GM20000 (cell line): ENCODE data around the gene KSR2.

Experiments used
- DNase-seq: peaks from one replicate; pipeline ENCODE4 v3.0.0; 2012; ENCODE audit warnings: low spot score
- CTCF ChIP-seq: IDR thresholded peaks from 2 replicates; pipeline ENCODE4 v1.5.1; 2012; ENCODE audit warnings: mild to moderate bottlenecking, control low read depth; ENCODE audit errors: extremely low read depth, missing control alignments

Gene KSR2

DNA sequence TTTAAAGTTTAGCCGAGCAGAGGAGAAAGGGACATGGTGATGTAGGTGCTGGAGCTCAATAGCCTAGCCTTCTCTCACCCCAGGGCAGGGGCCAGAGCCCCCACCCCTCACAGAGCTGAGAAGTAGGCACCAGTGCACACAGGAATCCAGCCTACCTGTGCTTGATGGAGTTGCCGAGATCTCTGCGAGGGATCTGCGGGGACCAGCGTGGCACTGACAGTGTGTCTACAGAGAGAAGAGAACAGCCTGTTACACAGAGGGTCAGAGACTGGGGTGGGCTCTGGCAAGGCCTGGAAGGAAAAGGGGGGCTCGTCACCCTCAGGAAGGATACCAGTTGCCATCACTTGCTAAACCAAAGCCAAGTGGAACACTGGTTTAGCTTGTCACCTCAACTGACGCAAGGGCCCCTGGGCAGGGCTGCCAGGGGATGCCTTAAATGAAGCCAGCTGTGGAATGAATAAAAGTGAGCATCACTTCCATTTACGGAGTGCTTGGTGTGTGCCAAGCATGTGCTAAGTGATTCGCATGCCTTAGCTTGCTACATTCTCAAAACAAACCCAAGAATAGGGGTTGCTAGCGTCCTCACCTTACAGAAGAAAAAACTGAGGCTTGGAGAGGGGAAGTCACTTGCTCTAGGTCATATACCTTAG is 386.5 kb downstream of the KSR2 start:
- DNase-seq, result no peak
- no peak for TF ChIP-seq CTCF

DNA sequence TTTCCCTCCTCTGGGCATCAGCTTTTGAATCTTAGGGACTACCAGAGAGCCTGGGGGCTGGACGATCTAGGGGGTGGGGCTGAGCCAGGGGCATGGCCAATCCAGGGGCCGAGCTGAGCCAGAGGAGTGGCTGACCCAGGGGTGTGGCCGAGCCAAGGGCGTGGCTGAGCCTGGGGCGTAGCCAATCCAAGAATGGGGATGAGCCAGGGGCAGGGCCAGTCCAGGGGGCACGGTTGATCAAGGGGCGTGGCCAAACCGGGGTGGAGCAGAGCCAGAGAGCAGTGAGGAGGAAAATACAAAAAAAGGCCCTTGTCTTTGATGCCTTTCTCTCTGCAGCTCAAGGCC is 388.1 kb downstream of the KSR2 start:
- no peak for DNase-seq

DNA sequence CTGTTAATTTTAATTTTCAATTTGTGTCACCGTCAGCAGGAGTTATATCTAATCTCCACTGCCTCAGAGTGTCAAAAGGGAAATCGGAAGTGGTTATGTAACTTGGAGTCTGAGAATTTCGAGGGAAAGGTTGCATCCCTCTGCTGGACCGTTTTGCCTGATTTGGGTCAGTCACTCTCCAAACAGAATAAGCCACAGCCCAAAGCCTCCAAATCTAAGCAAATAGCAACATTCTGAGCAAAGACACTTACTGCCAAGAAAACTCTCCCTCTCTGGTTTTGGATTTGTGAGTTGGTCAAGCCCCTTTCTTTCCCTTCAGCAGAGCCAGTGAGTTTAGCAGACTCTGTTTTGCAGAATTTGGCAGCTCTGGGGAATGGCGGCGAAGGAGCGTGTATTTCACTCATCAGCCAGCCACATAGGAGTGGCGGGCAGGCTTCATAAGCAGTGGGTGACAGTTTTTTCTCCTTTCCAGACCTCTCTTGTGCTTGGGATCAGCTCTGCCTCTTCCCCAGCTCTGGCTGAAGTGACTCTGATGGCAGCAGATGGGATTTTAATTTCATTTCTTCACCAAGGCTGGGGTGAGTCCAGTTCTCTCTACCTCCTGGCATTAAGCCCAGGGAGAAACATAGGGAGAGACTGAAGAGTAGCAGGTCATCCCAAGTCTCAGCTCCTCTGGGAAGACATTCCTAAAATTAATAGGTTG is 388.6 kb downstream of the KSR2 start:
- no peak for DNase-seq
- TF ChIP-seq CTCF, result no peak

More for the DNA sequence above, 388.1 kb downstream of the KSR2 start:
- TF ChIP-seq CTCF, result no peak

DNA sequence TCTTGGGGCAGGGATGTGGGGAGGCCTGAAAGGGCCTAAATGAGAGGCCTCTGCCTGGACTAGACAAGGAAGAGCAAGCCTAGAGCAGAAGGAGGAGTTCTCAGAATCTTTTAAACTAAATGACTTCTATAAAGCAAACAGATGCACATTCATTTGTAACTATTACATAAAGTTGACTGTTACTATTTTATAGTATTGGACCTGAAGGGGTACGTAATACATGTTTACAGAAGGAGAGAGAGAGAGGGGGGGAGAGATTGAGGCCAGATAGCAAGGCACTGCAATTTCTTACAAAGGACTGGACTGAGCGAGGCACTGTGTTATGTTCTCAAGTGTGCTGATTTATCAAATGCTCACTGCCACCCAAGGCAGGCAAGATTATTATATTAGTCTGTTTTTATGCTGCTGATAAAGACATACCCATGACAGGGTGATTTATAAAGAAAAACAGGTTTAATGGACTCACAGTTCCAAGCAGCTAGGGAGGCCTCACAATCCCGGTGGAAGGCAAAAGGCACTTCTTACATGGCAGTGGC is 391.6 kb downstream of the KSR2 start:
- DNase-seq, result no peak
- no peak for TF ChIP-seq CTCF

GRCh38 chr12:117576053-117576452 is 392.7 kb downstream of the KSR2 start:
- no peak for TF ChIP-seq CTCF
- no peak for DNase-seq

GRCh38 chr12:117574655-117575054 is 394.1 kb downstream of the KSR2 start:
- TF ChIP-seq CTCF, result no peak
- no peak for DNase-seq

GRCh38 chr12:117572755-117573154 is 396.0 kb downstream of the KSR2 start:
- TF ChIP-seq CTCF, result no peak
- DNase-seq, result no peak
